Smooth muscle cell (in vitro differentiated cells): ENCODE results near the gene SEMA4G. TPM values are rescaled to one million over a fixed set of nuclear protein-coding genes. Genes with fewer than 3 reads are reported as not detected.

Experiments used
- DNase-seq: peaks from one replicate; lab custom pipeline; 2025; ENCODE audit not compliant: unreplicated experiment; lab: John Stamatoyannopoulos, UW
- H2AFZ ChIP-seq: fragments of 200-600 bp; sonication (generic); 2 replicates; pipeline ENCODE4 v1.6.0; 2016; ENCODE audit warnings: antibody characterized with exemption, low read depth, mild to moderate bottlenecking
- H3F3A ChIP-seq: fragments of 200-600 bp; sonication (generic); 2 replicates; pipeline ENCODE4 v1.6.0; 2017; ENCODE audit warnings: antibody characterized with exemption, low read depth
- H3K27ac ChIP-seq: fragments of 200-600 bp; sonication (generic); 2 replicates; pipeline ENCODE4 v1.5.1; 2016; ENCODE audit warnings: low read depth, mild to moderate bottlenecking
- H3K27me3 ChIP-seq: fragments of 200-600 bp; sonication (generic); 2 replicates; pipeline ENCODE4 v1.6.1; 2016; ENCODE audit warnings: low read depth, mild to moderate bottlenecking
- H3K36me3 ChIP-seq: fragments of 200-600 bp; sonication (generic); 2 replicates; pipeline ENCODE4 v1.5.1; 2016; ENCODE audit warnings: low read depth
- H3K4me1 ChIP-seq: fragments of 200-600 bp; sonication (generic); 2 replicates; pipeline ENCODE4 v1.5.1; 2016; ENCODE audit warnings: low read depth
- H3K4me2 ChIP-seq: fragments of 200-600 bp; sonication (generic); 2 replicates; pipeline ENCODE4 v1.6.0; 2016; ENCODE audit warnings: mild to moderate bottlenecking
- H3K4me3 ChIP-seq: fragments of 200-600 bp; sonication (generic); 2 replicates; pipeline ENCODE4 v1.5.1; 2016; ENCODE audit warnings: mild to moderate bottlenecking
- H3K79me2 ChIP-seq: fragments of 200-600 bp; sonication (generic); 2 replicates; pipeline ENCODE4 v1.6.0; 2016; ENCODE audit warnings: low read depth, mild to moderate bottlenecking
- H3K9ac ChIP-seq: fragments of 200-600 bp; sonication (generic); 2 replicates; pipeline ENCODE4 v1.6.0; 2016; ENCODE audit warnings: low read depth
- H3K9me3 ChIP-seq: fragments of 200-600 bp; sonication (generic); replicated peaks from 2 replicates; pipeline ENCODE4 v1.5.1; 2016; ENCODE audit warnings: low read depth
- H4K20me1 ChIP-seq: fragments of 200-600 bp; sonication (generic); 2 replicates; pipeline ENCODE4 v1.6.0; 2016; ENCODE audit warnings: low read depth
- WGBS: methylation state at CpG from one replicate; pipeline ENCODE4 v1.1.7; 2016; ENCODE audit warnings: low lambda C conversion rate; 5-methylcytosine and 5-hydroxymethylcytosine counted together
- polyA plus RNA-seq: library from polyadenylated mRNA; unstranded; fragments of >200 nt; fragmentation: Nextera tagmentation; extraction: Ambion mirVana; gene quantifications from 2 replicates; pipeline ENCODE4 v1.2.1, GENCODE V29; 2016
- total RNA-seq: library from RNA; depleted of rRNA; stranded (reverse); fragments of >200 nt; gene quantifications from 2 replicates; pipeline ENCODE4 v1.2.3, GENCODE V29; 2014
- TF ChIP-seq, protein P1 (sequence below): fragments of 200-600 bp; sonication (generic); IDR thresholded peaks from 2 replicates; pipeline ENCODE4 v1.5.1; 2017; ENCODE audit warnings: borderline replicate concordance, mild to moderate bottlenecking, antibody characterized with exemption; ENCODE audit not compliant: insufficient read depth, poor library complexity, severe bottlenecking

SEMA4G gene
- total and polyA plus RNA-seq, 2 experiments from 2014 or later = 4.2 to 7.1 TPM

DNA sequence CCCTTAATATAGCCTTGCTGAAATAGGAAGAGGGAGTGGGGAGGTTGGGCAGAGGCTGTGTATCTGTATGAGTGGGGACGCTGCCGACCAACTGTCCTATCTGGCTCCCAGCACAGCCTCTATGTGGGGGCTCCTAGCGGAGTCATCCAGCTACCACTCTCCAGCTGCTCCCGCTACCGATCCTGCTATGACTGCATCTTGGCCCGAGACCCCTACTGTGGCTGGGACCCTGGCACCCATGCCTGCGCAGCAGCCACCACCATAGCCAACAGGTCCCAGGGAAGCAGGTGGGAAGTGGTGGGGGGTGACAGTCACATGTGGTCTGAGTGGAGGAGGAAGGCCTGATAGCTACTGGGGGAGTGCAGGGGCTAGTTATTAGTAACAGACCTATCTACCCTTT is 11.4 kb downstream of the SEMA4G start:
- H4K20me1 ChIP-seq = no peaks in the 10 kb centered on the region
- TF ChIP-seq, protein P1, sequence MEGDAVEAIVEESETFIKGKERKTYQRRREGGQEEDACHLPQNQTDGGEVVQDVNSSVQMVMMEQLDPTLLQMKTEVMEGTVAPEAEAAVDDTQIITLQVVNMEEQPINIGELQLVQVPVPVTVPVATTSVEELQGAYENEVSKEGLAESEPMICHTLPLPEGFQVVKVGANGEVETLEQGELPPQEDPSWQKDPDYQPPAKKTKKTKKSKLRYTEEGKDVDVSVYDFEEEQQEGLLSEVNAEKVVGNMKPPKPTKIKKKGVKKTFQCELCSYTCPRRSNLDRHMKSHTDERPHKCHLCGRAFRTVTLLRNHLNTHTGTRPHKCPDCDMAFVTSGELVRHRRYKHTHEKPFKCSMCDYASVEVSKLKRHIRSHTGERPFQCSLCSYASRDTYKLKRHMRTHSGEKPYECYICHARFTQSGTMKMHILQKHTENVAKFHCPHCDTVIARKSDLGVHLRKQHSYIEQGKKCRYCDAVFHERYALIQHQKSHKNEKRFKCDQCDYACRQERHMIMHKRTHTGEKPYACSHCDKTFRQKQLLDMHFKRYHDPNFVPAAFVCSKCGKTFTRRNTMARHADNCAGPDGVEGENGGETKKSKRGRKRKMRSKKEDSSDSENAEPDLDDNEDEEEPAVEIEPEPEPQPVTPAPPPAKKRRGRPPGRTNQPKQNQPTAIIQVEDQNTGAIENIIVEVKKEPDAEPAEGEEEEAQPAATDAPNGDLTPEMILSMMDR = no peak
- H3K27ac ChIP-seq = no peak overlapping the region
- no peaks in the 10 kb centered on the region for H3K4me1 ChIP-seq
- no peak overlapping the region for H3K4me3 ChIP-seq
- WGBS = over 99% methylated on average over 7 of the region's 7 CpGs
- DNase-seq = no peak
- no peaks in the 10 kb centered on the region for H3K9me3 ChIP-seq
- no peaks in the 10 kb centered on the region for H3K27me3 ChIP-seq
- H2AFZ ChIP-seq = no peak overlapping the region
- no peak overlapping the region for H3K4me2 ChIP-seq
- no peaks in the 10 kb centered on the region for H3F3A ChIP-seq
- no peaks in the 10 kb centered on the region for H3K36me3 ChIP-seq
- H3K9ac ChIP-seq = no peak overlapping the region
- H3K79me2 ChIP-seq = no peaks in the 10 kb centered on the region

GRCh38 chr10:100981178-100981772 is 12.0 kb downstream of the SEMA4G start:
- WGBS = 92% methylated on average over 5 of the region's 5 CpGs
- no peaks in the 10 kb centered on the region for H3F3A ChIP-seq

GRCh38 chr10:100982916-100983830 is 13.9 kb downstream of the SEMA4G start:
- 94% methylated on average over 24 of the region's 24 CpGs for WGBS
- H3K9me3 ChIP-seq = no peaks in the 10 kb centered on the region
- no peak overlapping the region for H3K4me2 ChIP-seq
- H4K20me1 ChIP-seq = no peaks in the 10 kb centered on the region
- no peak overlapping the region for H3K4me3 ChIP-seq
- TF ChIP-seq, protein P1 = no peak
- DNase-seq = no peak
- peaks cover 8% of the 10 kb centered on the region for H3K4me1 ChIP-seq
- no peaks in the 10 kb centered on the region for H3K36me3 ChIP-seq
- no peak overlapping the region for H2AFZ ChIP-seq
- no peaks in the 10 kb centered on the region for H3K27me3 ChIP-seq
- no peak overlapping the region for H3K9ac ChIP-seq
- H3F3A ChIP-seq = no peaks in the 10 kb centered on the region
- H3K27ac ChIP-seq = no peak overlapping the region
- H3K79me2 ChIP-seq = peaks cover 11% of the 10 kb centered on the region

More at GRCh38 chr10:100981178-100981772, 12.0 kb downstream of the SEMA4G start:
- Histone ChIP-seq H3K4me3 (no peak overlapping the region), H3K36me3 (no peaks in the 10 kb centered on the region), H2AFZ (no peak overlapping the region), H3K79me2 (peaks cover 4% of the 10 kb centered on the region), H3K9ac (no peak overlapping the region), H3K27me3 (no peaks in the 10 kb centered on the region), H3K27ac (no peak overlapping the region), H3K9me3 (no peaks in the 10 kb centered on the region), H4K20me1 (no peaks in the 10 kb centered on the region), H3K4me1 (peaks cover 2% of the 10 kb centered on the region), H3K4me2 (no peak overlapping the region)
- TF ChIP-seq, protein P1 = no peak
- DNase-seq = no peak
